ENCODE measurements around the gene AGPAT4.
"Not testable (repeated sequence)": the region's sequence is repeated elsewhere in the genome, so short reads cannot be mapped to it uniquely, and the experiment has no call there.

AGPAT4 gene

GRCh38 chr6:161227004-161227960 lies 46.6 kb downstream of the AGPAT4 start:
- DNase-seq (ENCODE audit: low read depth), result no peak

DNA sequence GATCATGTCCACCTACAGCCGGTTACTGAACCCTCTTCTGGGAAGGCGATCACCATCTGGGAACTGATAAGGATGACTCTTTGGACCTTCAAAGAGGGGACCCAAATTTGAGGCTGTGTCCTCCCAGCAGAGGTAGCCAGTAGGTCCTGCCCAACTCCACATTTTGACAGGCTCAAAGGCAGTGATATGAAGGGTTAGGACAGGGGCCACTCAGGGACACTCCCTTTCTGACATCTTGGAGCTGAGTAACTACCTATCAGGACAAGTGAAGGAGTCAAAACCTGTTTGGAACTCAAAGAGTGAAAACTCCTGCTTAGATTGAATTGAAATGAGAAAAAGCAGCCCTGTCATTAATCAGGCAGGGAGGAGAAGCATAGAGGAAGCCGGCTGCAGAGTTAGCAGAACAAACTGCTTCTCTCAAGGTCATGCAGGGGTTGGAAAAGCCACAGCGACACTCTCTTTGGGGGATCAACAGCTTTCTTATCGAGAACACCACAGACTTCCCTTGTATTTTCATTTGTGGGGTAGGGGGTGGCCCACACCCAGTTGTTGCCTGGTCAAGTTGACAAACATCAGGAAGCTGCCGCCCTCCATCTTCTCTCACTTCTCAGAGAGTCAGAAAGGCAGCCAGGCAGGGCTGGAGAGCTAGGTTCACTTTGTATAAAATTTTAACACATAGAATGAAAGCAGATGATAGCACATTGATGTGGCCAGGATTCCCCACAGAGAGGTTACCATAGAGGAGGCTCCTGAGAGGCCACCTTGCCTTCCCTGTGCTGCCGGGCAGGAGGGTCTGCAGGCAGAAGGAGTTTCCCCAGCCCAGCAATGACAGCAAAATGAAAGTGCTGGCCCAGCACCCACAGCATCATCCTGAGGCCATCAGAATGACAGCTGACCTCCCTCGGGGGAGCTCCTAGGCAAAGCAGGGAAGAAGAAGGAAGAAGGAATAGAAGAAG lies 47.6 kb downstream of the AGPAT4 start:
- no peak for DNase-seq (ENCODE audit: low read depth)

GRCh38 chr6:161225681-161226008 lies 48.2 kb downstream of the AGPAT4 start:
- DNase-seq (ENCODE audit: low read depth), result no peak

GRCh38 chr6:161224951-161225680 lies 48.7 kb downstream of the AGPAT4 start:
- DNase-seq (ENCODE audit: low read depth), result not testable (repeated sequence)

GRCh38 chr6:161223646-161224045 lies 50.2 kb downstream of the AGPAT4 start:
- no peak for DNase-seq (ENCODE audit: low read depth)

DNA sequence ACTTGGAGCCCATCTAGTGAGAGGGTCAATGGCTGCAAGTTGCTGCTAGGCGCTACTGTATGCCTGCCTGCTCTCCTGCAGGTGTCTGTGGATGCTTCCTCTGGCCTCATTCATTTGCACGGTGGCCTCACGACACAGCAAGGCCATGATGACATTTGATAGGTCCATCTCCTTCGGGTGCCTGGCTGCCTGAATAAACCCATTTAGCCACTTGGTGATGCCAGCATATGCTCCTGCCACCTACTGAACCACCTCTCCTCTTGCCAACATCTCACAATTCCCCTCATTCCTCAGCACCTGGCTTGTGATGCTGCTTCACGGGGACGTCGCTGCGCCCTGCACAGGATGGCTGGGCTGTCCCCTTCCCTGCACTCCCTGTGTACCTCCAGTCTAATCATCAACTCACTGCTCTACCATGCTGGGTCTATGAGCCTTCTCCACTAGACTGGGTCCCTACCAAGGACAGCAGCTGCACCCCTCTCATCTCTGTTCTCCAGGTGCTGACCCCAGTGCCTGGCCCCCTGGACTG lies 51.1 kb downstream of the AGPAT4 start:
- no peak for DNase-seq (ENCODE audit: low read depth)

DNA sequence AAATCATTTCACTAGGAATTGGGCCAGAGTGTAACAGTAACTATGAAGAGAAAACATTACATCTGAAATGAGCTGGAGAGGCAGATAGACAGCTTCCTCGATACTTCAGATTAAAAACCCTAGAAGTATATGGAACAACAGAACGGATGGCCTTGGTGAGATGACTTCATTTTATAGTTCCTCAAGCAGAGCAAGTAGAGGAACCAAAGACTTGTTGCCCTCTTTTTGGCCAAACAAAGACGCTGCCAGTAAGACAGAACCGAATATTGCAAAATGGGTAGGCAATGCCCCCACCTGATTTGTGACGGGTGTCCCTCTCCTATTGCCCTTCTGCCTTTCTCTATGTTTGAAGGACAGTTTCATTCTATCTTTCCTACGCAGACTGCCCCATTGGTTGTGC lies 53.5 kb downstream of the AGPAT4 start:
- no peak for DNase-seq (ENCODE audit: low read depth)

GRCh38 chr6:161219680-161220079 lies 54.2 kb downstream of the AGPAT4 start:
- DNase-seq (ENCODE audit: low read depth), result no peak

DNA sequence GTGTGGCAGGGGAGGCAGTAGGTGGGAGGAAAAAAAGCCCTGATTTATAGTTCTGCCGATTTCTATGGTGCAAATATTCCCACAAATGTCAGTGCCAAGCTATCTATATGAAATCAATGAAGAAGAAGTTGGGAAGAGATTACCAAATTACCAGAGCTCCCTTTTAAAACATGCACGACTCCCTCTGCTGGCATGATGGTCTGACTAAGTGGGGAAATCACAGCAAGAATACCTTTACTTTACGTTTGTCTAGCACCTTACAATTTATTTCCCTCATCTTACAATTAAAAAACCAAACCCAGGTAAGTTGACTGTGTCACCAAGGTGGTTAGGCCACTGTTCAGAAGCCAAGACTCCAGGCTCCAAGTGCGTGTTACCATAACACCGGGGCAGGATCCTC lies 55.6 kb downstream of the AGPAT4 start:
- no peak for DNase-seq (ENCODE audit: low read depth)

DNA sequence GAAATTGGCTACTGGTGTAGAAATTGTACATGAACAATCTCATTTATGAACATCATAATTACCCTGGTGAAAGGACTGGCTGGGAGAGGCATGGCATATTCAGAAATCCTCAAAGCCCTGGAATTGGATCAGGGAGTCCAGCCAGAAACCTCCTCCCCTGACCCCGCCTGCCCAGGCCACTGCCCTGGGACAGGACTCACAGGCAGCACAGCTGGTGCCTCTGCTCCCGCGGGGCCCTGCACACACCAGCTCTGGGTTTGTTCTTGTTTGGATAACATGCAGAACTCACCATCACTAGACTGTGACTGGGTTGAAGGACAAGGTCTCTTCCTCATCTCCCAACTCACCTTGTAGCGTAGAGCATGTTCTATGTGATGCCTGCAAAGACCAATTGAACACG lies 56.2 kb downstream of the AGPAT4 start:
- no peak for DNase-seq (ENCODE audit: low read depth)

DNA sequence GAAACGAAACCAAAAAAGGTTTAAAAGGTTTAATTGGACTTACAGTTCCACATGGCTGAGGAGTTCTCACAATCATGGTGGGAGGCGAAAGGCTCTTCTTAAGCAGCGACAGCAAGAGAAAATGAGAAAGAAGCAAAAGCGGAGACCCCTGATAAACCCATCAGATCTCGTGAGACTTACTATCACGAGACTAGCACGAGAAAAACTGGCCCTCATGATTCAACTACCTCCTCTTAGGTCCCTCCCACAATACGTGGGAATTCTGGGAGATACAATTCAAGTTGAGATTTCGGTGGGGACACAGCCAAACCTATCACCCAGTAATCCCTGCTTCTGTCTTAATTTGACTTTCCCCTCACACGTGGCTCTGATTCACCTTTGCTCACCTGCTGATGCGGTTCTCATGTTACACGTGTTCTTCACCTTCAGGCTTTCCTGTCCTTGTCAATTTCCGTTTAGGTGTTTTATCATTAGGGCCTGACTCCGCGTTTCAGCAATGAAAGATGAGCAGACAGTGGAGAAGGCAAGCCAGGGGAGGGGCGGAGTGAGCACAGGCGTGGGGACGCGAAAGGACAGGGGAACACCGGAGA lies 57.1 kb downstream of the AGPAT4 start:
- no peak for DNase-seq (ENCODE audit: low read depth)

DNA sequence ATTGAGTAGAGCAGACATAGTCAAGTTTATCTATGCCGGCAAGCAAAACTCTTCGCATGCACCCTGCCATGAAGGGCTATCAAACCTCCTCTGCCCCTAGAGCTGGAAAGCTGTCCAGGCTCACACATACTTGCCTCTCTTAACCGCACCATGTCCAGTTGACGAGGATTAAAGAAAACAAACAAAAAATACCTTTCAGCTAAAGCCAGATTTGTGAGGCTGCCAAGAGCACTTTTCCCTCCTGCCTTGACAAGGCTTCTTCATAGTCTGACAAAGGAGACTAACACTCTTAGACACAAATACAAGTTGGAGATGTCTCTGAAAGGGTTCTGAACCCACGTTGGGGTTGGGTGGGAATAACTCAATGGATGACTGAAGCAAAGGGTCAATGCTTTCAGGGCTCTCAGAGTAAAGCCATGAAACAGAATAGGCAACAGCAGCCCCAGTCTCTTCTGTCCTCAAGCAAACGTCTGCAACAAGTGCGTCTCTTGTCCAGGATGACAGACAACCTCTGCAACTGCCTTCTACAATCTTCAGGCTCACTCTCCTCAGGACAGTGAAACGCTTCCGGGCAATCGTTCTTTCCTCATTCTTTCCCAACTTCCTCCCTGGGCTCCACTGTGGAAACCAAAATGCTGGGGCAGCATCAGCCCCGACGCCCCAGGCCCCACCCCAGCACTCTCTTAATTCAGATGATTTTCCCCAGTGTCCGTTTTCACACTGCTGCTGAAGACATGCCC lies 57.8 kb downstream of the AGPAT4 start:
- no peak for DNase-seq (ENCODE audit: low read depth)

GRCh38 chr6:161215193-161215592 lies 58.7 kb downstream of the AGPAT4 start:
- peak; percentile 78 for DNase-seq (ENCODE audit: low read depth)

DNA sequence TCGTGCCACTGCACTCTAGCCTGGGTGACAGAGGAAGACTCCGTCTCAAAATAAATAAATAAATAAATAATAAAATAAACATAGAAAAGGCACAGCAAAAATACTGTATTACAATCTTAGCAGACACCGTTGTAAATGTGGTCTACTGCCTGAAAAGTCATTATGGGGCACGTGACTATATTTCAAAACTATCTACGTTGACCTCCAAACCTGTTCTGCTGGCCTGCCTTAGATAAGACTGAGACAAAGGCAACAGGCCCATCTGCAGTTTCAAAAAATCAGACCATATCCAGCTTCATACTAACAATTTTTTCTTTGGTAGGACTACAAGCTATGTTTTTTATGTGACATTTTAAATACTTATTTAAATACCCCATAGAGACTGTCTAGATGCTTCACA lies 59.1 kb downstream of the AGPAT4 start:
- no peak for DNase-seq (ENCODE audit: low read depth)

DNA sequence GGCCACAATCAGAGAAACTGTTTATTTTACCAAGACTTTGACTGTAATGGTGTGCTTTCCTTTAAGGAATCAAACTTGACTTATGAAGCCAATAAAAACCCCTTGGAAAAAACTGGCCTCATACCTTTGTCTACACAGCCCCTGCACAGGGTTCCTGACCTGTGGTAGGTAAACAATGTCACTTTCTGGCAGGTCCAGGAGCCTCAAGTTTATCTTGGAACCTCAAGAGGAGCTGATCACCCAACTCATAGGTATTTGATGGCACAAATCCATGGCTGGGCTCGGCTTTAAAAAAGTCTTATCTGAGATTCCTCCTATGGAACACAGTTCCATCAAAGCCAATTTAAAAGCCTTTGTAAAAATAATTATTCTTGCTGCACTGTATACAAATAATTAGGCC lies 61.0 kb downstream of the AGPAT4 start:
- DNase-seq (ENCODE audit: low read depth), result no peak

- DNase-seq (ENCODE audit: low read depth), result no peak
These were observed 62.4 kb downstream of the AGPAT4 start for GRCh38 chr6:161211380-161212035.

DNA sequence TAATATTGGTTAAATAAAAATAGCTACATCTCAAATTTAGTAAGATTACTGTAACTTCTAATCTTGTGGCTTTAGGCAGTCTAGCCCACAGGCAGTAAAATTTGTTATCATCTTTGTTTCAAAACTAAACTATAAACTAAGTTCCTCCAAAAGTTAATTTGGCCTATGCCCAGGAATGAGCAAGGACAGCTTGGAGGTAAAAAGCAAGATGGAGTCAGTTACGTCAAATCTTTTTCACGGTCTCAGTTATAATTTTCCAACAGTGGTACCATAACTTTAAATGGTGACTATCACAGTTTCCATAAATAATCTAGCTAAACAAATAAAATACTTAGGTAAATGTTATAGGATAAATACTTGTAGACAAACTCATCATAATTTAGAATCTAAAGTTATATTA lies 63.0 kb downstream of the AGPAT4 start:
- no peak for DNase-seq (ENCODE audit: low read depth)

DNA sequence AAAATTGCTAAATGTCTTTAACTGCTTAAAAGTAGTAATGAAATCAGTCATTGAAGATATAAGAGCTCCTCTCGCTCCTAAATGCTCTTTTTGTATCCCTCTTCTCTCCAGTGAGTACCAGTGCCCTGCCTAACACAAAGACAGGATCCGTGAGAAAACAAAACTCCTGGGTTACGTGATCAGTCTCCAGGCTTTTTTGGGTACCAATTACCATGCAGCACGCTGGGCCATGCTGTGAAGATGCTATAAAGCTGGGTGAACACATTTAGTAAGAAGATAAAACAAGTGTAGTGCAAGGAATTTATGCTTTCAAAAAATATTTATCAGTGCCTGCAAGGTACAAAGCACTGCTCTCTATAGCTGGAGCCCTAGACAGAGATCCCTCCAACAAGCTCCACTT lies 66.7 kb downstream of the AGPAT4 start:
- no peak for DNase-seq (ENCODE audit: low read depth)

- DNase-seq (ENCODE audit: low read depth), result no peak
These were observed 68.8 kb downstream of the AGPAT4 start for GRCh38 chr6:161204866-161205557.

Measured in HS-5 (cell line).